Stimulated activated CD4-positive, alpha-beta T cell treated with anti-CD3 and anti-CD28 coated beads, Interleukin-2, amount 100 ng/mL, for 4 hours (primary cell): ENCODE results near the gene LCOR.
"Not testable (repeated sequence)": the region's sequence is repeated elsewhere in the genome, so short reads cannot be mapped to it uniquely, and the experiment has no call there.

Source experiments
- DNase-seq: peaks from one replicate; pipeline ENCODE4 v3.0.0-alpha.2; 2020; ENCODE audit warnings: low read depth

LCOR gene

DNA sequence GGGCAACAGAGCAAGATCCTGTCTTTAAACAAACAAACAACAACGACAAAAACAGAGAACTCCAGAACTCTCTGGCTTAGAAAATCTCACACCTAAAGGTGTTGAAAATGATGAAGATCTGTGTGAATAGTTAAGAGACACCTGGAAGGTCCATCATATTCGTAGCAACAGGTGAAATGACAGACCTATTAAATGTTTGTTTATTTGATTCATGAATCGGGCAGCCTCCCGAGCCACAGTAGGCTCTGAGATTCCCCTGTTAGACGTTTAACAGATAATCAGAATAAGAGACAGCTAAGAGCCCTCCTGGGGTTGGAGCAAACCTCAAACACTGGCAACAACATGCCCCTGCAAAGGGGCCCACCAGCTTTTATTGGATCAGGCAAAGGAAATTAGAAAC is 103.7 kb downstream of the LCOR start:
- DNase-seq: no peak

DNA sequence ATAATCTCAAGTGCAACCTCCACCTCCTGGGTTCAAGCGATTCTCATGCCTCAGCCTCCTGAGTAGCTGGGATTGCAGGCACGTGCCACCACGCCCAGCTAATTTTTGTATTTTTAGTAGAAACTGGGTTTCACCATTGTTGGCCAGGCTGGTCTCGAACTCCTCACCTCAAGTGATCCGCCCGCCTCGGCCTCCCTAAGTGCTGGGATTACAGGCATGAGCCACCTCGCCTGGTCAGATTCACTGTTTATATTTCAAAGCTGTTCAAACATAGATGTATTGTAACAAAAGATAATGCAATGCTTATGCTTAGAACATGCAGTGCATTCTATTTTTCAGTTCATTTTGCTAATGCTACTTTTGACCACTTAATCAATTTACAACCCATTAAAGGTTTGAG is 111.1 kb downstream of the LCOR start:
- not testable (repeated sequence) for DNase-seq

DNA sequence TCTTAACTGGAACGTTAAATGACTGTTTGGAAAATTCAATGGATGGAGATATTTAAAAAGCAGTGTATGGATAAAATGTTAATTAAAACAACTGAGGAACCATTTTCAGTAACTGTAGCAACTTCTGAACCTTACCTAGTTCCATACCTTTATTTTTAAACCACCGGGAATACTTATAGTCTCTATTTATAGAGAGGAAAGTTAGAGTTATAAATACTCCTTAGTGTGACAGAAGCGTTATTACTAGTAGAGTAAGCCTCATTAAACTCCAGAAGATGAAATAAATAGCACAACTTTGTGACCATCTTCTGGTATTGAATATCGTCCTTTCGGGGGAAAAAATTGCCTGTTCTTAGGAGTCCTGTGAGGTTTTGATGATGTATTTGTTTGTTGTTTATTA is 114.9 kb downstream of the LCOR start:
- DNase-seq: no peak

DNA sequence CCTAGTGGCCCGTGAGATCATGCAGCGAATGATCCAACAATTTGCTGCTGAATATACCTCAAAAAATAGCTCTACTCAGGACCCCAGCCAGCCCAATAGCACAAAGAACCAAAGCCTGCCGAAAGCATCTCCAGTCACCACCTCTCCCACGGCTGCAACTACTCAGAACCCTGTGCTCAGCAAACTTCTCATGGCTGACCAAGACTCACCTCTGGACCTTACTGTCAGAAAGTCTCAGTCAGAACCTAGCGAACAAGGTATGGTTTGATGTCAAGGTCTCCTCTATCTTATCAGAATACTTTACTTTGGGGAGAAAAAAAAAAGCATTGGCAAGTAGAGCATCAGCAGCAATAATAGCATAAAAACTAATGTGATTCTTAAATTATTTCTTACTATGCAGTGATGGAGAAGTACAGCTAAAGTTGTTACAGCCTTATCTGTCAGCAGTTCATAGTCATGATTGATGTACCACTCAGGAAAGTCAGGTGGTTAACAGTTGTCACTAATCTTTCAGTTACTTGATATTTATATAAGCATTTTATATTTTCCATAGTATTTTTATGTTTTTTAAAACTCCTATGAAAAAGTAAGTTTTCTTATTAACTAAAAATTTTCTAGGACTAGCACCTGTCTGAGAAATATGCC is 117.1 kb downstream of the LCOR start:
- DNase-seq: no peak

DNA sequence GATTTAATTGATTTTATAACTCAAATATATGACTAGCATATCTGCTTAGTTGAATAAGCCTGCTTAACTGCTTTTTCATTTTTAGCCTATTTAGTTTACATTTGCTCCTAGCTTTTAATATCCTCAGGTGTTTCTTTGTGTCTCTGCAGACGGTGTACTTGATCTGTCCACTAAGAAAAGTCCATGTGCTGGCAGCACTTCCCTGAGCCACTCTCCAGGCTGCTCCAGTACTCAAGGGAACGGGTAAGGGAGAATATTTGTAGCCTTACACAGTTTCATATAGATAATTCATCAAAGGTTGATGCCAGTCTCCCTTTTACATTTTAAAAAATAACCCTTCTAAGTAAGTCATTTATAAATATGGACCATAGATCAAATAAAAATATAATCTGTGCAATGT is 119.9 kb downstream of the LCOR start:
- DNase-seq: no peak

DNA sequence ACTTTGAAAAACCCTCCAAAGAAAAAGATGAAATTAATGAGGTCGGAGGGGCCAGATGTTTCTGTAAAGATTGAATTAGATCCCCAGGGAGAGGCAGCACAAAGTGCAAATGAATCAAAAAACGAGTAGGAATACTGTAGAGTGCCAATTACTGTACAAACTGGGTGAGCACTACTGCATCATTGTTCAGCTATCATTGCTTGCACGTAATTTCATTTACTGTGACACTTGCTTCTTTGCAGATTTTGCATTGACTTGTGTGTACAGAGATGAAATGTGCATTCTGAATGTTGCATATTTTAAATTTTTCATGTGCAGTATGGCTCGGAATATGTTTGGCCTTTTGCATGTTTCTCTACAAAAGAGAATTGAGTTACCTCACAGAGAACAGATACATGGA is 123.7 kb downstream of the LCOR start:
- no peak for DNase-seq

DNA sequence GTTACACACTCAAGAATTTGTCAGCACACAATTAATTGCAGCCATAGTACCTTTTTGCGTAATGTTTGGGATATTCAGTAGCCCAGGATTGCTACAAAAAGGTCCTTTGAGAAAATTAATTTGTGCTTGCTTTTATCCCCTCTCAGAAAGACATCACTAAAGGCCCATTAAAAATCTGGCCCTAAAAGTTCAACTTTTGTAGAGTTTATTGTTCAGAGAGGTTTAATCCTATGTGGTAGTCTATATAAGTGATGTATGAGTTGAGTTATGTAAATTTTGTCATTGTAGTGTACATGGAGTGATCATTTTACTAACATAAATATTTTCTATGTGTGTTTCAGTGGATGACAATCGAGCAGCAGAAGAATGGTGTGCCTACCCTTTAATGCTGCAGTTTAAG is 126.0 kb downstream of the LCOR start:
- DNase-seq: no peak

DNA sequence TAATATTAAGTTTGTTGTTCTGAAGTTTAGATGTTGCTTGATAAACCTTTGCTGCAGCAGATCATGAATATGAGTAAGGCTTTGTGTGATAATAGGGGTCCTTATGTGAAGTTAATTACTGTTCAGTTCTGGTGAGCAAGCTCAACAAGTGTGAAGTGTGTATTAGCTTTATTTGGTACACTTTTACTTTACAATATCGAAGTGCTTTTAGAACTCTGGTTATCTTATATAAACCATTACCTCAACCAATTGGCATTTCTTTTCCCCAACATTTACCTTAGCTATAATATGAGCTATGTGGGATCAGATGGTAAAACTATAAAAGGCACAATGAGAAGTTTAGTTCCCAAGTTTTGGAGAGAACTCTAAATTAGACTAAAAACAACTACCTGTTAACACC is 127.6 kb downstream of the LCOR start:
- DNase-seq: no peak

DNA sequence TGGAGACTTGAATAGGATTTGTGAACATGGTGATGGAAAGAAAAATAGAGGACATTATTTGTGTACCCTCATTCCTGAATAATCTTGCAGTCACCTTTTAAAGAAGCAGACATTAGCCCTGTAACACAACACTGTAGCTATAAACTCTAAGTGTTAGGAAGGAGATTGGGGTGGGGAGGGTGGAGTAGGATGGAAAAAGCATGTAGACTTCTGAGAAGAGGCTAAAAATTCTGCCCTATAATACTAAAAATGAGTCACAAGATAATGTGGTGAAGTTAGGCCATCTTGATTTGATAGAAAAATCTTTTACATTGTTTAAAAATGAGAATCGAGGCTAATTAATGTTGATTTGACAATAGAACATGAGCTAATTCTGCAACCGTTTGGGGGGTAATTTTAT is 128.8 kb downstream of the LCOR start:
- DNase-seq: no peak

DNA sequence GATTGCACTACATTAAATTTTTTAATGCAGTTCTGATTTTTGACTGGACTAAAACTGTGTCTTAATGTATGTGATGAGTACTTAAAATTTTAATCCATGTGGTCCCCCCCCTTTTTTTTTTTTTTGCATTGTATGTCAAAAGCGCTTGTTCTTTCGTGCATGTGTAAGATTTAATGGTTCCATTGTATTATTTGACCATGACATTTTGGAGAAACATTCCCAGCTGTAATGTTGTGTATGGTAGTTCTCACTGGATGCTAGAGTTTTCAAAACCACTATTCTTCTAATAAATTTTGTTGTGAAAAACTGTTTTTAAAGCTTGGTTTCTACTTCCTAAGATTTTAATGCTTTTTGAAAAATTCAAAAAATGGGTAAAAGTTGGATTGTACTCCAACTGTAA is 132.0 kb downstream of the LCOR start:
- no peak for DNase-seq

DNA sequence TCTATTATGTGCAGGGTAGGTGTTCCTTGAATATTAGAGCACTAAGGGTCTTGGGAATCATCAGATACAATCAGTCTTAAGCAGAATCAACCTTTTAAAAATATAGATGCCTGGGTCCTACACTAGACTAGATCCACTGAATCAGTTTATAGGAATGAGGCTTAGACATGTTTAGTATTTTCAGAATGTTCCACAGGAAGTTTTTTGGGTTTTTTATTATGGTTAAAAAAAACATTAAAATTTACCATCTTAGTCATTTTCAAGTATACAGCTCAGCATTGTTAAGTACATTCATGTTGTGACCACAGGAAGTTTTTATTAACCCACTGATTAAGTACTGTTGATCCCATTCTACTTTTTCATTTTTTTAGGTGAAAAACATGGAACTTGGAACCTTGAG is 135.7 kb downstream of the LCOR start:
- no peak for DNase-seq

DNA sequence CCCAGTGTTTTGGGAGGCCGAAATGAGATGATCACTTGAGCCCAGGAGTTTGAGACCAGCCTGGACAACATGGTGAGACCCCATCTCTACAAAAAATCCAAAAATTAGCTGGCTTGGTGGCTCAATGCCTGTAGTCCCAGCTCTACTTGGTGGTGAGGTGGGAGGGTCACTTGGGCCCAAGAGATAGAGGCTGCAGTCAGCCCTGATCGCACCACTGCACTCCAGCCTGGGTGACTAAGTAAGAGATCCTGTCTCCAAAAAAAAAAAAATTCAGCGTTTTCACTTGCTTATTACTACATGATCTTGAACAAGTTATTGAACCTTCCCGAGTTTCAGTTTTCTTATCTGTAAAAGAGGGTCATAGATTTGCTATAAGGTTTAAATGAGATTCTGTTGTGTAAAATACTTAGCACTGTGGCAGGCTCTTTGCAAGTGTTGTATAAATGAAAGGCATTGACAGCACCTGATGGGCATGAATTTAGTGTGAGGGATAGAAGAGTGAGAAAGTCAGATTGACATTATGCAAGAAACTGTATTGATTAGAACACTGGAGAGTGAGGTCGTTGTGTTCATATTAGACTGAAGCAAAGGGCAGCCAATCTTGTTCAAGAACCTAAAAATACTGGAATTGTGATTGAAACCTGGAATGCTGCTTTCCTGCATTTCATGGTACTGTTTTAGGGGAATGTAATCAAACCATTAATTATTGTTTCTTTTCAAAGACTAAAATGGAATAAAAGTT is 136.8 kb downstream of the LCOR start:
- DNase-seq: no peak

DNA sequence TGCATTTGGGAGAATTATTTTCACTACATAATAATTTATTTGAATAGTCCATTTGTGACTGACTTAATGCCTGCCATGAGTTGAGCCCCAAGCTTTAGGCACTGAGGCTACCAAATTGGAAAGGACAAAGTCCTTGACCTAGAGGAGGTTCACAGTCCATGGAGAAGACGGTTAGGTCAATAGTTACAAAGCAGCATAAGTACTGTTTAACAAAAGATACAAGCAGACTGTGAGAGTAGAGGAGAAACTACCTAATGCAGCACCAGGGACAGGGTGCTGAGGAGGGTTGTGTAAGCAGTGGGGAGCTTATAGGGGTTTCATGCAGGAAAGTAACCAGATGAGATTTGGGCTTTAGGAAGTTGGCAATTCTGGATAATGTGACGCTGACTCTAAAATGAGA is 139.2 kb downstream of the LCOR start:
- no peak for DNase-seq

DNA sequence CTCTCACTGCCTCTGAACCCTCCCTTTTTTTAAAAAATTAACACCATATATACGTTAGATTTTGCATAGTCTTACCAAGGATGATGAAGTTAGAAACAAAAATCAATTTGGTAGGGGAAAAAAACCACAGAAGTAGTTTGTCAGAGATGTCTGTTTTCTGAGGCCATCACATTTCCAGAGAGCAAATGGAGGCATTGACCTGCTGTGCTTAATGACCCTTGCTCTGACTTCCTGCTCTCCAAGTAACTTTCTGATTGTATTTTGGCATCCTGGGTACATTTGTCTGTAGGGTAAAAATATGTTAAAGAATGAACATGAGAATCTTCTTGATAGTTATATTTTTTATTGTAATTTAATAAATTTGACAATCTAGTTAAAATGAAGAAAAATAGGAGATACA is 140.2 kb downstream of the LCOR start:
- DNase-seq: no peak

DNA sequence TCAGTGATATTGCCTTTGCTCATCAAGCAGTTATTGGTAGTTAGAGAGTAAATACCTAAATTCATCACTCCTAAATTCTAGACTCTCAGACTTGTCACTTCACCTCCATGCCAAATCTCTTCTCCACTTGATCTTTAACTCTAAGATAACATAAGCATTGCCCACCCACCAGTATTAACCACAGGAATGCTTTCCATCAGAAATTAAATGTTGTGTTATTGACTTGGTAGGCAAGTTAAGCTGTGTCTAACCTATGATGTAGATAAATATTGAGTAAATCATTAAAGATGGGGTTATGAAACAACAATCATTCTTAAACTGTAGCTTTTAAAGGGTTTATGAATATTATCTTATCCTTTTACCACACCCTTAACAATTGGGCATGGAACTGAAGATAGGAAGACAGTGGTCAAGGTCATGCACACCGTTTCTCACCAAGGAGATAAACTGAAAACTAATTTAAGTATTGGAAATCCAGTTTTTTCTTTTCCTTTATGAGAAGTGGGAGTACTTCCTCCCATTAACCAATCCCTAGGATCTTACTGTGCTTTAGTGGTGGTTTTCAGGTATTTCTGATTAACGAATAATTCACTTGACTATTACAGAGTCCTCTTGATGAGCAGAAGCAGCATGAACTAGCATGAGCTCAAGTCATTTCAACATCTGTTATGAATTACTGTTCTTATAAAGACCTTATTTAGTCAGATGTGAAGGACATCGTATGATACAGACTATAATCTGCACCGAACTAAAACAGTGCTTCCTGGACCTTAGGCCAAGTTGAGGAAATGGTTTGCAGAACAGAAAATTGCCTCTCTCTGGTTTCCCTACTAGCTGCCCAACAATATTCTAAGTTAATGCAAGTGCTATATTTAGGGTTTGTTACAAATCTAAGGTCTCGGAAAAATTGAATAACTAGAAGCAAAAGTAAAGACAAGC is 142.0 kb downstream of the LCOR start:
- DNase-seq: no peak

DNA sequence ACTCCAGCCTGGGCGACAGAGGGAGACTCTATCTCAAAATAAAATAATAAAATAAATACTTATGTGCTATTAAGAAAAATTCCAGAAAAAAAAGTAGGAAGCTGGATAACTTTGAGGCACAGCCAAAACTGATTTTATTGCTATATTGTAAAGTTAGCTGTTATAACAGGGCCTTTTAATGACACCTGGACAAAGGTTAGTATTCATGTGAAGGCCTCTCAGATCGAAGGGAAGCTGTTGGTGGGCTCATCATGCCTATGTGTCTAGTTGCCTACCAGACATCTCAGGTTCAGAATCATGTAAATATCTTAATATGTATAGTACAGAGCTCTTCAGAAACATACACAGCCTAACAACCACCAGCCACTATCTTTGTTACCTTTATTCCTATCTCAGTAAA is 143.0 kb downstream of the LCOR start:
- DNase-seq: no peak

DNA sequence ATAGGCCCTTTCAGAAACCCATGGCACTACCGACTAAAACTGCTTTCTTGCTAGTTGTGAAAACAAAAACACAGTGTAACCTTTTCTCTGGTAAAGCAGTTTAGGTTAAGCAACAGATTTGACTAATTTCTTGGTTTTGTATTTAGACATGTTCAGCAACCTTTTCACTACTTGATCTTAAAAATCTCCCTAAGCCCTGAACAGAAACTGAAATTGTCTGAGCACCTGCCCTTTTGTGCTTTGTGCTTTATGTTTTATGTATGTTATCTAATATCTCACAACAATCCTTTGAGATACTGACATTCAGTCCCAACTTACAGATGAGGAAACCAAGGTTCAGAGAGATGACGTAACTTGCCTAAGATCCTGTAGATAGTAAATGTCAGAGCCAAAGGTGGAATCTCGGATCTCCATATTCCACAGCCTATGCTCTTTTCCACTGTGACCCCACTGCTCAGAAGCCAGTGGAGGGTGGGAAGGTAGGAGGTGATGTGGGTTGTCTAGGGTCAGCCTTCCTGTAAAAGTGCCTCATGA is 146.6 kb downstream of the LCOR start:
- no peak for DNase-seq

DNA sequence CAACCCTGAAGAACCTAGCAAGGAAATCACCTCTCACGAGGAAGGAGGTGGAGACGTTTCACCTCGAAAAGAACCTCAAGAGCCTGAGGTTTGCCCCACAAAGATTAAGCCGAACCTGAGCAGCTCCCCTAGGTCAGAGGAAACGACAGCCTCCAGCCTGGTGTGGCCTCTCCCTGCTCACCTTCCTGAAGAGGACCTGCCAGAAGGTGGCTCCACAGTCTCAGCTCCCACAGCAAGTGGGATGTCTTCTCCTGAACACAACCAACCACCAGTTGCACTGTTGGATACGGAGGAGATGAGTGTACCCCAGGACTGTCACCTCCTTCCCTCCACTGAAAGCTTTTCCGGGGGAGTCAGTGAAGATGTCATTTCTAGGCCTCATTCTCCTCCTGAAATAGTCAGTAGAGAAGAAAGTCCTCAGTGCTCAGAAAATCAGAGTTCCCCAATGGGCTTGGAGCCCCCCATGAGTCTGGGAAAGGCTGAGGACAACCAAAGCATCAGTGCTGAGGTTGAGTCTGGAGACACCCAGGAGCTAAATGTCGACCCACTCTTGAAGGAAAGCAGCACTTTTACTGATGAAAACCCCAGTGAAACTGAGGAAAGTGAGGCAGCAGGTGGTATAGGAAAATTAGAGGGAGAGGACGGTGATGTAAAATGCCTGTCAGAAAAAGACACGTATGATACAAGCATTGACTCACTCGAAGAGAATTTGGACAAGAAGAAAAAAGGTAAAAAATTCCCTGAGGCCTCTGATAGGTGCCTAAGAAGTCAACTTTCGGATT is 150.2 kb downstream of the LCOR start:
- no peak for DNase-seq

DNA sequence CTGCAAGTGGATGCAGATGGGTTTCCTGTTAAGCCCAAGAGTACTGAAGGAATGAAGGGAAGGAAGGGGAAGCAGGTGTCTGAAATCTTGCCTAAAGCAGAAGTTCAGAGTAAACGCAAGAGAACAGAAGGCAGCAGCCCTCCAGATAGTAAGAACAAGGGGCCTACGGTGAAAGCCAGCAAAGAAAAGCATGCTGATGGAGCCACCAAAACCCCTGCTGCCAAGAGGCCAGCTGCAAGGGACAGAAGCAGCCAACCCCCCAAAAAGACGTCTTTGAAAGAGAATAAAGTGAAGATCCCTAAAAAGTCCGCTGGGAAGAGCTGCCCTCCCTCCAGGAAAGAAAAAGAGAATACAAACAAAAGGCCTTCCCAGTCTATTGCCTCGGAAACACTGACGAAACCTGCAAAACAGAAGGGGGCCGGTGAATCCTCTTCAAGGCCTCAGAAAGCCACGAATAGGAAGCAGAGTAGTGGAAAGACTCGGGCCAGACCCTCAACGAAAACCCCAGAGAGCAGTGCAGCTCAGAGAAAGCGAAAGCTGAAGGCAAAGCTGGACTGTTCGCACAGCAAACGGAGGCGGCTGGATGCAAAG is 152.5 kb downstream of the LCOR start:
- no peak for DNase-seq

DNA sequence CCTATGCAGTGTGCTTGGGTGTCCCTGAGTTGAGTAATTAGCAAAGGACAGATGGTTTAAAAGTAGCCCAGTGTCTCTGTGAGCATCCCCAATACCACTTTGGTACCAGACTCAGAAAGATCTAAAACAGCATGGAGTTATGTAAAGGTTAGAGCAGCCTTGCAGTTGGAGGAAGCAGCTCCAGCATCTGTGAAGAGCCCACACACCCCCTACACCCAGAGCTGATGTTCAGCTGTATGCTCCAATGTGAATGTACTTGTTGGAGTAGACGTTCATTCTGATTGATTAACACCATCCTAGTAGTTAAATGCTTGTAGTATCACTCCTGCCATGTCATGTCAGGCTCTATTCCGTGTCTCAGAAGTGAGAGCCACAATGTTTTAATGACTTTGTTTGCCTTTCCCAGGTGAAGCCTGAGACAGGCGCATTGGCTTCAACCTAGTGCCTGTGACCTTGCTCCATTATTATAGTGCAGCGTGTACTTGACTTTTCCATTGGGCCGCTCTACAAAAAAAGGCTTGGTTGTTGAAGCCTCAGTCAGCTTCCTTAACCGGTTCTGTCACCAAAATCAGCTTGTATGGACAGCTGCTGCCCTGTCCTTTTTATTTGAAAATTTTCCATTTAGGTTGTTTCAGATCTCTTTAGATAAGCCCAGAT is 154.2 kb downstream of the LCOR start:
- DNase-seq: no peak
